WI38 (cell line): Measurements from ENCODE around the gene WFDC1.

Experiments
- H3K4me3 ChIP-seq: 2 replicates; pipeline ENCODE4 v1.5.1; 2011; ENCODE audit warnings: low read depth, mild to moderate bottlenecking, control low read depth, low read length
- TF ChIP-seq, protein P1 (sequence below): IDR thresholded peaks from 2 replicates; pipeline ENCODE4 v1.5.1; 2012; ENCODE audit warnings: low read depth, mild to moderate bottlenecking, control low read depth, low read length

WFDC1 gene, protein sequence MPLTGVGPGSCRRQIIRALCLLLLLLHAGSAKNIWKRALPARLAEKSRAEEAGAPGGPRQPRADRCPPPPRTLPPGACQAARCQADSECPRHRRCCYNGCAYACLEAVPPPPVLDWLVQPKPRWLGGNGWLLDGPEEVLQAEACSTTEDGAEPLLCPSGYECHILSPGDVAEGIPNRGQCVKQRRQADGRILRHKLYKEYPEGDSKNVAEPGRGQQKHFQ

DNA sequence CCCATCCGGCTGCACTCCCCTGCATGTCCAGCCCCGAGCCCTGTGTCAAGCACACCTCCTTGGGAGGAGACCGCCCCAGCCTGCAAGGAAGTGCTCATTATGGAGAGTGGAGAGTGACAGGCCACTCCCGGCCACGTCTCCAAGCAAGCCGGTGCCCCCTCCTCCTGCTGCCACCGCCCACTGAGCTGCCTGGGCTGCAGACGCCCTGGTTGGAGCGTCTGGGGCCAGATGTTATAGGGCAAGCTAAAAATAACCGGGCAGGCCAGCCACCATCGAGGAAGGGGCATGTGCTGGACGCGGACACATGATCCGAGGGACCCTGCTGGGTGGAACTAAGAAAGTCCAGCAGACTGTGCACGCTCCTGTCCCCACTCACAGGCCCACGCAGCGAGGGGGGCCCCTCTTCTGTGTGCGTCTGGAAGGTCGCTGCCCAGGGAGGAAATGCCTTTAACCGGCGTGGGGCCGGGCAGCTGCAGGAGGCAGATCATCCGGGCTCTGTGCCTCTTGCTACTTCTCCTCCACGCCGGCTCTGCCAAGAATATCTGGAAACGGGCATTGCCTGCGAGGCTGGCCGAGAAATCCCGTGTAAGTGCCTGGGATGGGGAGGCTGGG is at the start of gene WFDC1:
Gene WFDC1, plus strand, starts transcription at position 348 of the 612 bp plus-strand sequence. Its CDS starts 94 bp downstream, at position 442.
- peak within 1 kb of the TSS; percentile 64 for H3K4me3 ChIP-seq
- TF ChIP-seq, protein P1, sequence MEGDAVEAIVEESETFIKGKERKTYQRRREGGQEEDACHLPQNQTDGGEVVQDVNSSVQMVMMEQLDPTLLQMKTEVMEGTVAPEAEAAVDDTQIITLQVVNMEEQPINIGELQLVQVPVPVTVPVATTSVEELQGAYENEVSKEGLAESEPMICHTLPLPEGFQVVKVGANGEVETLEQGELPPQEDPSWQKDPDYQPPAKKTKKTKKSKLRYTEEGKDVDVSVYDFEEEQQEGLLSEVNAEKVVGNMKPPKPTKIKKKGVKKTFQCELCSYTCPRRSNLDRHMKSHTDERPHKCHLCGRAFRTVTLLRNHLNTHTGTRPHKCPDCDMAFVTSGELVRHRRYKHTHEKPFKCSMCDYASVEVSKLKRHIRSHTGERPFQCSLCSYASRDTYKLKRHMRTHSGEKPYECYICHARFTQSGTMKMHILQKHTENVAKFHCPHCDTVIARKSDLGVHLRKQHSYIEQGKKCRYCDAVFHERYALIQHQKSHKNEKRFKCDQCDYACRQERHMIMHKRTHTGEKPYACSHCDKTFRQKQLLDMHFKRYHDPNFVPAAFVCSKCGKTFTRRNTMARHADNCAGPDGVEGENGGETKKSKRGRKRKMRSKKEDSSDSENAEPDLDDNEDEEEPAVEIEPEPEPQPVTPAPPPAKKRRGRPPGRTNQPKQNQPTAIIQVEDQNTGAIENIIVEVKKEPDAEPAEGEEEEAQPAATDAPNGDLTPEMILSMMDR = no peak

- TF ChIP-seq, protein P1 = no peak
Measured at GRCh38 chr16:84245956-84246678, 48.6 kb upstream of the WFDC1 start.

DNA sequence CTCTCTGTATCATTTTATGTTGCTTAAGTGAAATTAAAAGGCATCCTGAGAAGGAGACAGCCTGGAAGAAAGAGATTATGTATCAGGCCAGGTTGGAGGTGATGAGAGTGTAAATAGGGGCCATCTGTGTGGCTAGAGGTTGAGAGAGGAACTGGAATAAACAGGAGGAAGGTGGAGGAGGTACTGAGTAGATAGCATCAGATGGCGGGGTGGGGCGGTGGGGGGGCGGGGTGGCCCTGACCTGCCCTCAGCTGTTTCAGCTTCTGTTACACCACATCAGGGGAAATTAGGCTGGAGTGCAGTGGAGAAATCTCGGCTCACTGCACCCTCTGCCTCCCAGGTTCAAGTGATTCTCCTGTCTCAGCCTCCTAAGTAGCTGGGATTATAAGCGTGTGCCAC is 48.0 kb upstream of the WFDC1 start:
- no peak overlapping the region for H3K4me3 ChIP-seq
- TF ChIP-seq, protein P1 = no peak

More at GRCh38 chr16:84245956-84246678, 48.6 kb upstream of the WFDC1 start:
- no peak overlapping the region for H3K4me3 ChIP-seq

- H3K4me3 ChIP-seq = no peak overlapping the region
- TF ChIP-seq, protein P1 = no peak
Measured at GRCh38 chr16:84247331-84247730, 47.3 kb upstream of the WFDC1 start.

GRCh38 chr16:84247844-84248243 is 46.8 kb upstream of the WFDC1 start:
- TF ChIP-seq, protein P1 = no peak
- no peak overlapping the region for H3K4me3 ChIP-seq

DNA sequence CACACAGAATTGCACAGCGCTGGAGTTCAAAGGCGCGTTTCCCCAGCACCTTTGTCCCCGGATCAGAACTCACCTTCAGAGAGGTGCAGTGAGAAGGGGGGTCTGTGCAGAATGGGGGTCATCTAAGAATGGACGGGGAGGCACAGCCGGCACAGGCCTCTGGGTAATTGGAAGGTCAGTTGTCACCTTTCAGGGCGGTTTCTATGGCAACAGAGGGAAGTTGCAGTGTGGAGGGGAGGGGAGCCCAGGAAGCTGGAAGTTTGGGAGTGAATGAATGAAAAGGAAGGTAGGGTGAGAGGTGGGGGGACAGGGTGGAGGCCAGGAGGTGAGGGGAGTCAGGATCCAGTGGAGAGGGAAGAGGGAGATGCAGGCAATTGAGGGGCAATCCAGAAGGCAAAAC is 42.5 kb upstream of the WFDC1 start:
- TF ChIP-seq, protein P1 = no peak

DNA sequence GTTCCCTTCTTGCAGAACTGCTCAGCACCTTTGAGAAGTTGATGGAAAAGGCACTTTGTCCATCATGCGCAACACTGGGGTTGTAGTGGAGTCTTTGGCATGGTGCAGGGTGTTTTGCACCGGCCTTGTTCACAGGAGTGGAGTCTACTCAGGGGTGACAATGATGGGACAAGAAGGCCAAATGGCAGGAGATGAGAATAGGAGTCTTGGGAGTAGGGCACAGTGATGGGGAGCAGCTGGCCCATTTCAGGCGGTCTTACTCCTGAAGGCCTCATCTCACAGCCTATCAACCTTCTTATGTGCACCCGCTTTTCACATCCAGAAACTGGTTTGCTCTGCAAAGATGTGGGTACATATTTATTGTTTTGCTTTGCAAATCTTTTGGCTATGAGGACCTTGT is 41.5 kb upstream of the WFDC1 start:
- TF ChIP-seq, protein P1 = no peak

More for the DNA sequence above, 42.5 kb upstream of the WFDC1 start:
- H3K4me3 ChIP-seq = no peak overlapping the region

More for the DNA sequence above, 41.5 kb upstream of the WFDC1 start:
- no peak overlapping the region for H3K4me3 ChIP-seq
